Endothelial cell (in vitro differentiated cells): ENCODE data around the gene RAB6B. TPM values are rescaled to one million over a fixed set of nuclear protein-coding genes. Genes with fewer than 3 reads are reported as not detected.

Experiments used
- DNase-seq: peaks from one replicate; pipeline ENCODE4 v3.0.0; 2021; ENCODE audit warnings: low spot score
- H3K27ac Mint-ChIP-seq: one replicate; pipeline ENCODE4 v1.8.0; 2021; ENCODE audit warnings: mixed read lengths, inconsistent platforms; ENCODE audit not compliant: unreplicated experiment
- H3K27me3 Mint-ChIP-seq: one replicate; pipeline ENCODE4 v1.8.0; 2021; ENCODE audit warnings: mild to moderate bottlenecking, moderate library complexity, mixed read lengths, inconsistent platforms; ENCODE audit not compliant: unreplicated experiment
- H3K36me3 Mint-ChIP-seq: one replicate; pipeline ENCODE4 v1.8.0; 2021; ENCODE audit warnings: mild to moderate bottlenecking, low read depth, mixed read lengths, inconsistent platforms; ENCODE audit not compliant: unreplicated experiment
- H3K4me1 Mint-ChIP-seq: one replicate; pipeline ENCODE4 v1.8.0; 2021; ENCODE audit warnings: mild to moderate bottlenecking, mixed read lengths, inconsistent platforms; ENCODE audit not compliant: unreplicated experiment
- H3K4me3 Mint-ChIP-seq: one replicate; pipeline ENCODE4 v1.8.0; 2021; ENCODE audit warnings: mild to moderate bottlenecking, mixed read lengths, inconsistent platforms; ENCODE audit not compliant: unreplicated experiment
- H3K9me3 Mint-ChIP-seq: one replicate; pipeline ENCODE4 v1.8.0; 2021; ENCODE audit warnings: mixed read lengths, inconsistent platforms; ENCODE audit not compliant: unreplicated experiment
- total RNA-seq: library from RNA; stranded (reverse); fragmentation: NEBNext Ultra II Directional; extraction: Animal tissue kit (Norgen Biotek cat#: 25700); gene quantifications from one replicate; pipeline ENCODE4 v1.2.1, GENCODE V29; 2021; ENCODE audit not compliant: unreplicated experiment
- TF ChIP-seq, protein P1 (sequence below): fragments of 200-600 bp; sonication (generic); IDR thresholded peaks from one replicate; pipeline ENCODE4 v1.5.0; 2021; ENCODE audit warnings: antibody characterized with exemption; ENCODE audit not compliant: unreplicated experiment

The RAB6B gene
- total RNA-seq, 1 donor from 2014 or later, result 3.9 TPM

DNA sequence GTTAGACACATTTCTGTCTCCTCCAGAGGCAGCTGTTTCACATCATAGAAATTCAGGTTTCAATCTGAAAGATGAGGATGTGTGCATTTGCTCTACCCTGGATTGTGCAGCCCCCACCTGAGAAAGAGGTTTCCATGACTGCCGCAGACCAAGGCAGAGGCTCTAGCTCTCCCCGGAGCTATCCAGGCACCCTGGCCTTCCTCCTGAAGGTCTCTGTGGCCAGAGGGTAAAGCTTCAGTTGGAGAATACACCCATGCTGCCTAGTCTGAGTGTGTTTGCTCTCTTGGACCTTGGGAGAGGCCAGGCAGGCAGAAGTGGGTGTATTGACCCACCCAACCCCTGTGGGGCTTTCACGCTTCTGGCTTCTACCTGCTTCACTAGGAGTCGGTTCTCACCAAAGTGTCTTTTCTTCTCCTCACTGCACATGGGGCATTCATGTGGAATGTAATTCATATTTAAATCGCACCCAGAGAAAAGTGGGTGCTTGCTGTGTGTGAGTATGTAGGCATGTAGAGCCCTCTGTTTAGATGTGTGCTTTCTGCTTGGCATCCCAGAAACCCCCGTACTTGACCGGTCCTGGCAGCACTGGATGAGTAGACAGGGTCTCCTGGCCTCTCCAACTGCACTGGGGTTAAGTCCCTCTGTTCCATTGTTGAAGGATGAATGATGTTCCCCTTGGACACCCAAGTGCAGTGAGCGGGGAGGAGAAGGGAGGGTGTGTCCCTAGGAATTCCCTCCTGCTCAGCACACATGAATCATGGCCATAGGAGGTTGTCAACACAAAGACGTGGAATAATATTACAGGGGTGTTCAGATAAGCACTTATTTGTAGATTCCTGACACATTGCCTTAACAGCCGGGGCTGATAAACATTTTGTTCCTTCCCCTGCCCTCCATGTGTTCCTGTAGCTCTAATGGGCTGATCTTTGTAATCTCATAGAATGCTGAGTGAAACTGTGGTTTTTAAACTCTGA is 20.3 kb upstream of the RAB6B start:
- Mint-ChIP-seq H3K9me3 (no peaks in the 10 kb centered on the region), H3K4me1 (no peaks in the 10 kb centered on the region), H3K4me3 (no peak overlapping the region), H3K27me3 (no peaks in the 10 kb centered on the region), H3K27ac (no peak overlapping the region), H3K36me3 (no peaks in the 10 kb centered on the region)
- DNase-seq, result no peak
- TF ChIP-seq, protein P1, sequence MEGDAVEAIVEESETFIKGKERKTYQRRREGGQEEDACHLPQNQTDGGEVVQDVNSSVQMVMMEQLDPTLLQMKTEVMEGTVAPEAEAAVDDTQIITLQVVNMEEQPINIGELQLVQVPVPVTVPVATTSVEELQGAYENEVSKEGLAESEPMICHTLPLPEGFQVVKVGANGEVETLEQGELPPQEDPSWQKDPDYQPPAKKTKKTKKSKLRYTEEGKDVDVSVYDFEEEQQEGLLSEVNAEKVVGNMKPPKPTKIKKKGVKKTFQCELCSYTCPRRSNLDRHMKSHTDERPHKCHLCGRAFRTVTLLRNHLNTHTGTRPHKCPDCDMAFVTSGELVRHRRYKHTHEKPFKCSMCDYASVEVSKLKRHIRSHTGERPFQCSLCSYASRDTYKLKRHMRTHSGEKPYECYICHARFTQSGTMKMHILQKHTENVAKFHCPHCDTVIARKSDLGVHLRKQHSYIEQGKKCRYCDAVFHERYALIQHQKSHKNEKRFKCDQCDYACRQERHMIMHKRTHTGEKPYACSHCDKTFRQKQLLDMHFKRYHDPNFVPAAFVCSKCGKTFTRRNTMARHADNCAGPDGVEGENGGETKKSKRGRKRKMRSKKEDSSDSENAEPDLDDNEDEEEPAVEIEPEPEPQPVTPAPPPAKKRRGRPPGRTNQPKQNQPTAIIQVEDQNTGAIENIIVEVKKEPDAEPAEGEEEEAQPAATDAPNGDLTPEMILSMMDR, result no peak

DNA sequence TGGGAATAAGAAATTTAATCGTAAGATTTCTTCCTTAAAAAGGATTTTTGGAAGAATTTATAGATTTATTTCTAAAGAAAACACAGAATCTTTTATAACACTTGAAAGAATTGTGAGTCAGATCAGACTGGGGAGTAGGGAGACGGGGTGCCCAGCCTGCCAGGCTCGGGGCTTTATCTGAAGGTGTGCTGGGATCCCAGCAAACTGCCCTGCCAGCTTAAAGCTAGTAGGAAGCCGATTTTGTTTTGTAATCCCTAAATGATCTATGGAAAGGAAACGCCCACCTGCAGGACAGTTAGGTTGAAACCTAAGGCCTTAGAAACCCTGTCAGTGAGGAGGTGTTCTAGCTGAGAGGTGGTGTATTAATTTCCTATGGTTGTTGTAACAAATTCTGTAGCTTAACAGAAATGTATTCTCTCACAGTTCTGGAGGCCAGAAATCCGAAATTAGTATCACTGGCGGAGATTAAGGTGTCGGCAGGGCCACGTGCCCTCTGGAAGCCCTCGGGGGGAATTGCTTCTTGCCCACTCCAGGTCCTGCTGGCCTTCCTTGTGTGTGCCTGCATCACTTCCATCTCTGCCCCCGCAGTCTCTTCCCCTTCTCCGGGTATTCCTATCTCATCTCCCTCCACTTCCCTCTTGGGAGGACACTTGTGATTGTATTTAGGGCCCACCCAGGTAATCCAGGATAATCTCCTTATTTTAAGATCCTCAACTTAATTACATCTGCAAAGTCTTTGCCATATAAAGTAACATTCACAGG is 19.3 kb upstream of the RAB6B start:
- no peaks in the 10 kb centered on the region for H3K36me3 Mint-ChIP-seq
- no peak overlapping the region for H3K4me3 Mint-ChIP-seq
- TF ChIP-seq, protein P1, result no peak
- no peaks in the 10 kb centered on the region for H3K9me3 Mint-ChIP-seq
- H3K4me1 Mint-ChIP-seq, result no peaks in the 10 kb centered on the region
- H3K27me3 Mint-ChIP-seq, result no peaks in the 10 kb centered on the region
- DNase-seq, result no peak
- no peak overlapping the region for H3K27ac Mint-ChIP-seq

DNA sequence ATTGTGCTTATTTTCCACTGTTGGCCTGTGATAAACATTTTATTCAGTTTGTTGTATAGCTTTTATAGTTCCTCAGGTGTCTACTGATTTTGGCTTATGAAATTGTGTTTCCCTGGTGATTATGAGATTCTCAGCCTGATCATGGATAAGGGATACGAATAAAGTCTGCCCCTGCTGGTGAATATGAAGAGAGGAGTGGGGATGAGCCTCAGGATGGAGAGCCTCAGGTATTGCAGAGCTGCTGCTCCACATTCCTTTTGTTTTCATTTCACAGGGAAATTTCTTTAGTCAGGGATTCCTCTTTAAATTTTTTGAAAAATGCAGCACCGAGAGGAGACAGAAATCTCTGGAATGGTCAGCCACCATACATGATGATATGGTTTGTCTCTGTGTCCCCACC is 14.7 kb upstream of the RAB6B start:
- DNase-seq, result no peak
- H3K27ac Mint-ChIP-seq, result no peak overlapping the region
- H3K9me3 Mint-ChIP-seq, result no peaks in the 10 kb centered on the region
- H3K36me3 Mint-ChIP-seq, result no peaks in the 10 kb centered on the region
- TF ChIP-seq, protein P1, result no peak
- H3K27me3 Mint-ChIP-seq, result no peaks in the 10 kb centered on the region
- no peaks in the 10 kb centered on the region for H3K4me1 Mint-ChIP-seq
- H3K4me3 Mint-ChIP-seq, result no peak overlapping the region

DNA sequence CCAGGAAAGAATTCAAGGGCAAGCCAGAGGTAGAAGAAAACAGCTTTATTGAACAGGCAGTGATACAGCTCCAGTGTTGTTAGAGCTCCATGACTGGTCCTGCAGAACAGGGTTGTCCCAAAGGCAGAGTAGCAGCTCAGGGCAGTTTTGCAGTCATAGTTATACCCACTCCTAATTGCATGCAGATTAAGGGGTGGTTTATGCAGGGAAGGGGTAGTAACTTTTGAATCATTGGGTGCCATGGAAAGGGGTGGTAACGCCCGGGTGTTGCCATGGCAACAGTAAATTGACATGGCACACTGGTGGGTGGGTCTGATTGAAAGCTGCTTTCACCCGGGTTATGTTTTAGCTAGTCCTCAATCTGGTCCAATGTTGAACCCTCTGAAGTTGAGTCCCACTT is 9.7 kb upstream of the RAB6B start:
- TF ChIP-seq, protein P1, result no peak
- no peaks in the 10 kb centered on the region for H3K27me3 Mint-ChIP-seq
- no peaks in the 10 kb centered on the region for H3K36me3 Mint-ChIP-seq
- H3K27ac Mint-ChIP-seq, result no peak overlapping the region
- no peak overlapping the region for H3K4me3 Mint-ChIP-seq
- H3K9me3 Mint-ChIP-seq, result no peaks in the 10 kb centered on the region
- no peak for DNase-seq
- H3K4me1 Mint-ChIP-seq, result no peaks in the 10 kb centered on the region

DNA sequence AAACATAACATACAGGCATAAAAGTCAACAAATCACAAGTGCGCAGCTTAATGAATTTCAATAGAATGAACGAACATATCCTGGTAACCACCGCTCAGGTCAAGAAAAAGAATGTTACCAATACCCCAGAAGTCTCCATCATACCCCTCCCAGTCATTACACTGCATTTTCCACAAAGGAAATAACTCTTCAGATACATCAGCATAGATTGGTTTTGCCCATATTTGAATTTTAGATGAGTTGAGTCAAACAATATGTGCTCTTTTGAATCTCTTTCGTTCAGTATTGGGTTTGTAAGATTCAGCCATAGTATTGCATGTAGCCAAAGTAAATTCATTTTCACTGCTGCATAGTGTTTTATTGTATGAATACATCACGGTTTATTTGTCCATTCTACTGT is 6.2 kb upstream of the RAB6B start:
- Mint-ChIP-seq H3K27ac (no peak overlapping the region), H3K4me3 (no peak overlapping the region), H3K27me3 (peaks cover 7% of the 10 kb centered on the region), H3K9me3 (no peaks in the 10 kb centered on the region), H3K4me1 (peaks cover 1% of the 10 kb centered on the region), H3K36me3 (no peaks in the 10 kb centered on the region)
- TF ChIP-seq, protein P1, result no peak
- no peak for DNase-seq
